ENCODE measurements around the gene SON. TPM values are rescaled to one million over a fixed set of nuclear protein-coding genes. Genes with fewer than 3 reads are reported as not detected.
A peak's percentile ranks its signal among the peaks of the same experiment; 100 is the strongest.

The SON gene
- total and polyA plus RNA-seq, 11 donors = 78.0 to 201 (median 130) TPM

DNA sequence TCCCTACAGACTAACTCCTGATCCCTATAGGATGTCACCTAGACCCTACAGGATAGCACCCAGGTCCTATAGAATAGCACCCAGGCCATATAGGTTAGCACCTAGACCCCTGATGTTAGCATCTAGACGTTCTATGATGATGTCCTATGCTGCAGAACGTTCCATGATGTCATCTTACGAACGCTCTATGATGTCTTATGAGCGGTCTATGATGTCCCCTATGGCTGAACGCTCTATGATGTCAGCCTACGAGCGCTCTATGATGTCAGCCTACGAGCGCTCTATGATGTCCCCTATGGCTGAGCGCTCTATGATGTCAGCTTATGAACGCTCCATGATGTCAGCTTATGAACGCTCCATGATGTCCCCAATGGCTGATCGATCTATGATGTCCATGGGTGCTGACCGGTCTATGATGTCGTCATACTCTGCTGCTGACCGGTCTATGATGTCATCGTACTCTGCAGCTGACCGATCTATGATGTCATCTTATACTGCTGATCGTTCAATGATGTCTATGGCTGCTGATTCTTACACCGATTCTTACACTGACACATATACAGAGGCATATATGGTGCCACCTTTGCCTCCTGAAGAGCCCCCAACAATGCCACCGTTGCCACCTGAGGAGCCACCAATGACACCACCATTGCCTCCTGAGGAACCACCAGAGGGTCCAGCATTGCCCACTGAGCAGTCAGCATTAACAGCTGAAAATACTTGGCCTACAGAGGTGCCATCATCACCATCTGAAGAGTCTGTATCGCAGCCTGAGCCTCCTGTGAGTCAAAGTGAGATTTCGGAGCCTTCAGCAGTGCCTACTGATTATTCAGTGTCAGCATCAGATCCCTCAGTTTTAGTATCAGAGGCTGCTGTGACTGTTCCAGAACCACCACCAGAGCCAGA, 9.5 kb downstream of the SON start:
- H3K36me3 ChIP-seq = peaks cover 0 to 100% (median 99%) of the 10 kb centered on the region in 9 donors
- WGBS, 4 donors = 96 to 98% (median 98%) methylated on average over 20 to 24 of the region's 24 CpGs
- no peak overlapping the region for H3K4me3 ChIP-seq
- H3K27me3 ChIP-seq = no peaks in the 10 kb centered on the region
- no peak overlapping the region for H3K27ac ChIP-seq
- peaks cover 0 to 35% (median 13%) of the 10 kb centered on the region in 12 donors for H3K4me1 ChIP-seq
- intact Hi-C loops (cut with DNase I) = no loop called here
- H3K9me3 ChIP-seq = no peaks in the 10 kb centered on the region
- TF ChIP-seq, protein P1, sequence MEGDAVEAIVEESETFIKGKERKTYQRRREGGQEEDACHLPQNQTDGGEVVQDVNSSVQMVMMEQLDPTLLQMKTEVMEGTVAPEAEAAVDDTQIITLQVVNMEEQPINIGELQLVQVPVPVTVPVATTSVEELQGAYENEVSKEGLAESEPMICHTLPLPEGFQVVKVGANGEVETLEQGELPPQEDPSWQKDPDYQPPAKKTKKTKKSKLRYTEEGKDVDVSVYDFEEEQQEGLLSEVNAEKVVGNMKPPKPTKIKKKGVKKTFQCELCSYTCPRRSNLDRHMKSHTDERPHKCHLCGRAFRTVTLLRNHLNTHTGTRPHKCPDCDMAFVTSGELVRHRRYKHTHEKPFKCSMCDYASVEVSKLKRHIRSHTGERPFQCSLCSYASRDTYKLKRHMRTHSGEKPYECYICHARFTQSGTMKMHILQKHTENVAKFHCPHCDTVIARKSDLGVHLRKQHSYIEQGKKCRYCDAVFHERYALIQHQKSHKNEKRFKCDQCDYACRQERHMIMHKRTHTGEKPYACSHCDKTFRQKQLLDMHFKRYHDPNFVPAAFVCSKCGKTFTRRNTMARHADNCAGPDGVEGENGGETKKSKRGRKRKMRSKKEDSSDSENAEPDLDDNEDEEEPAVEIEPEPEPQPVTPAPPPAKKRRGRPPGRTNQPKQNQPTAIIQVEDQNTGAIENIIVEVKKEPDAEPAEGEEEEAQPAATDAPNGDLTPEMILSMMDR (IDR thresholded peaks at IDR 0.05) = no peak
- TF ChIP-seq POLR2A (IDR thresholded peaks at IDR 0.05) = no peak
- ATAC-seq (peak in 3 of 4 donors; percentile 9 to 43 (median 22)), DNase-seq (no peak)

DNA sequence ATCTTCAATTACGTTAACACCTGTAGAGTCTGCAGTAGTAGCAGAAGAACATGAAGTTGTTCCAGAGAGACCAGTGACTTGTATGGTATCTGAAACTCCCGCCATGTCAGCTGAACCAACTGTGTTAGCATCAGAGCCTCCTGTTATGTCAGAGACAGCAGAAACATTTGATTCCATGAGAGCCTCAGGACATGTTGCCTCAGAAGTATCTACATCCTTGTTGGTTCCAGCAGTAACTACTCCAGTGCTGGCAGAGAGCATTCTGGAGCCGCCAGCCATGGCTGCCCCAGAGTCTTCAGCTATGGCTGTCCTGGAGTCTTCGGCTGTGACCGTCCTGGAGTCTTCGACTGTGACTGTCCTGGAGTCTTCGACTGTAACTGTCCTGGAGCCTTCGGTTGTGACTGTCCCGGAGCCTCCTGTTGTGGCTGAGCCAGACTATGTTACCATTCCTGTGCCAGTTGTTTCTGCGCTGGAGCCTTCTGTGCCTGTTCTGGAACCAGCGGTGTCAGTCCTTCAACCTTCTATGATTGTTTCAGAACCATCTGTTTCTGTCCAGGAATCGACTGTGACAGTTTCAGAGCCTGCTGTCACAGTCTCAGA, 10.3 kb downstream of the SON start:
- DNase-seq = no peak
- peaks cover 0 to 100% (median 99%) of the 10 kb centered on the region in 9 donors for H3K36me3 ChIP-seq
- 93 to 98% (median 96%) methylated on average over 12 of the region's 12 CpGs for WGBS, 4 donors

DNA sequence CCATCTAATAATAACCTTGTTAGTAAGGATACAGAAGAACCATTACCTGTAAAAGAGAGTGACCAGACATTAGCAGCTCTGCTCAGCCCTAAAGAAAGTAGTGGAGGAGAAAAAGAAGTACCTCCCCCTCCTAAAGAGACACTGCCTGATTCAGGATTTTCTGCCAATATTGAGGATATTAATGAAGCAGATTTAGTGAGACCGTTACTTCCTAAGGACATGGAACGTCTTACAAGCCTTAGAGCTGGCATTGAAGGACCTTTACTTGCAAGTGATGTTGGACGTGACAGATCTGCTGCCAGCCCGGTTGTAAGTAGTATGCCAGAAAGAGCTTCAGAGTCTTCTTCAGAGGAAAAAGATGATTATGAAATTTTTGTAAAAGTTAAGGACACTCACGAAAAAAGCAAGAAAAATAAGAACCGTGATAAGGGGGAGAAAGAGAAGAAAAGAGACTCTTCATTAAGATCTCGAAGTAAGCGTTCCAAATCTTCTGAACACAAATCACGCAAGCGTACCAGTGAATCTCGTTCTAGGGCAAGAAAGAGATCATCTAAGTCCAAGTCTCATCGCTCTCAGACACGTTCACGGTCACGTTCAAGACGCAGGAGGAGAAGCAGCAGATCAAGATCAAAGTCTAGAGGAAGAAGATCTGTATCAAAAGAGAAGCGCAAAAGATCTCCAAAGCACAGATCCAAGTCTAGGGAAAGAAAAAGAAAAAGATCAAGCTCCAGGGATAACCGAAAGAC, 11.6 kb downstream of the SON start:
- Histone ChIP-seq H3K4me3 (no peak overlapping the region), H3K27me3 (no peaks in the 10 kb centered on the region), H3K9me3 (no peaks in the 10 kb centered on the region), H3K36me3 (peaks cover 3 to 100% (median 99%) of the 10 kb centered on the region in 9 donors), H3K4me1 (peaks cover 0 to 28% (median 10%) of the 10 kb centered on the region in 12 donors), H3K27ac (no peak overlapping the region)
- intact Hi-C loops (cut with DNase I) = no loop called here
- no peak for DNase-seq
- 93 to 96% (median 94%) methylated on average over 18 of the region's 18 CpGs for WGBS, 4 donors
- TF ChIP-seq, protein P1 (IDR thresholded peaks at IDR 0.05) = no peak
- no peak for TF ChIP-seq POLR2A (IDR thresholded peaks at IDR 0.05)
- no peak for ATAC-seq

More for the DNA sequence above, 10.3 kb downstream of the SON start:
- Histone ChIP-seq H3K4me1 (peaks cover 0 to 35% (median 12%) of the 10 kb centered on the region in 12 donors), H3K4me3 (no peak overlapping the region), H3K27ac (no peak overlapping the region), H3K9me3 (no peaks in the 10 kb centered on the region), H3K27me3 (no peaks in the 10 kb centered on the region)
- peak in 1 of 4 donors; percentile 13 for ATAC-seq
- intact Hi-C loops (cut with DNase I) = no loop called here
- TF ChIP-seq, protein P1 (IDR thresholded peaks at IDR 0.05) = no peak
- no peak for TF ChIP-seq POLR2A (IDR thresholded peaks at IDR 0.05)

Data from heart left ventricle (tissue), 16 donors.